CD14-positive monocyte (primary cell): ENCODE results near the gene RALGDS. TPM values are rescaled to one million over a fixed set of nuclear protein-coding genes. Genes with fewer than 3 reads are reported as not detected.
A peak's percentile ranks its signal among the peaks of the same experiment; 100 is the strongest.

Experiments used
- DNase-seq, 3 donors: peaks; one replicate each; pipeline ENCODE4 v3.0.0-alpha.2; 2011 to 2022
- H2AFZ ChIP-seq: 2 replicates; pipeline ENCODE4 v1.6.0; 2012; ENCODE audit warnings: mild to moderate bottlenecking, low read depth, low read length, inconsistent platforms; ENCODE audit not compliant: insufficient read depth, poor library complexity, severe bottlenecking
- H3K27ac ChIP-seq, 2 donors: 1 replicate in 1 of 2; 2 replicates in 1 of 2; pipeline ENCODE4 v1.5.1; 2012 to 2013; ENCODE audit warnings: low read length in 2 of 2, control low read depth in 1 of 2, inconsistent platforms in 1 of 2, low read depth in 1 of 2, mild to moderate bottlenecking in 1 of 2
- H3K27me3 ChIP-seq, 2 donors: one replicate each; pipeline versions ENCODE4 v1.6.0 to v1.6.1; 2011 to 2013; ENCODE audit warnings: low read length in 2 of 2; ENCODE audit not compliant: control insufficient read depth in 2 of 2, insufficient read depth in 2 of 2
- H3K36me3 ChIP-seq, 2 donors: replicated peaks in 1 of 2; 1 replicate in 1 of 2; 2 replicates in 1 of 2; pipeline versions ENCODE4 v1.5.1 to v1.6.1; 2012 to 2013; ENCODE audit warnings: low read length in 2 of 2, control low read depth in 1 of 2, inconsistent platforms in 1 of 2, mild to moderate bottlenecking in 1 of 2; ENCODE audit not compliant: insufficient read depth in 2 of 2, control insufficient read depth in 1 of 2
- H3K4me1 ChIP-seq, 2 donors: 1 replicate in 1 of 2; 2 replicates in 1 of 2; pipeline versions ENCODE4 v1.5.1 to v1.6.1; 2012 to 2013; ENCODE audit warnings: low read length in 2 of 2, control low read depth in 1 of 2, inconsistent platforms in 1 of 2, mild to moderate bottlenecking in 1 of 2, moderate library complexity in 1 of 2; ENCODE audit not compliant: insufficient read depth in 2 of 2, control insufficient read depth in 1 of 2
- H3K4me2 ChIP-seq: replicated peaks from 2 replicates; pipeline ENCODE3; 2012; ENCODE audit warnings: low read length, moderate library complexity, mild to moderate bottlenecking; ENCODE audit not compliant: poor library complexity, severe bottlenecking; ENCODE audit errors: extremely low read depth
- H3K4me3 ChIP-seq, 3 experiments: fragments of 200-600 bp in 1 of 3; sonication (generic) in 1 of 3; replicated peaks in 1 of 3; 1 replicate in 2 of 3; 2 replicates in 1 of 3; pipeline ENCODE4 v1.5.1; 2011 to 2013; ENCODE audit warnings: low read length in 3 of 3, mild to moderate bottlenecking in 3 of 3, control low read depth in 2 of 3, low read depth in 2 of 3, inconsistent platforms in 1 of 3, moderate library complexity in 1 of 3
- H3K79me2 ChIP-seq: 2 replicates; pipeline ENCODE4 v1.6.0; 2012; ENCODE audit warnings: mild to moderate bottlenecking, control low read depth, inconsistent platforms, low read length, moderate library complexity; ENCODE audit not compliant: insufficient read depth
- H3K9ac ChIP-seq: 2 replicates; pipeline ENCODE4 v1.6.0; 2017; ENCODE audit warnings: low read length, mild to moderate bottlenecking; ENCODE audit not compliant: insufficient read depth, poor library complexity, severe bottlenecking
- H3K9me3 ChIP-seq, 2 donors: replicated peaks in 1 of 2; 1 replicate in 1 of 2; 2 replicates in 1 of 2; pipeline versions ENCODE4 v1.5.1 to v1.6.1; 2012 to 2013; ENCODE audit warnings: low read length in 2 of 2, control low read depth in 1 of 2; ENCODE audit not compliant: control insufficient read depth in 1 of 2, insufficient read depth in 1 of 2
- H4K20me1 ChIP-seq: 2 replicates; pipeline ENCODE4 v1.6.0; 2012; ENCODE audit warnings: mild to moderate bottlenecking, low read length, control low read depth, moderate library complexity; ENCODE audit not compliant: insufficient read depth
- H3K27ac Mint-ChIP-seq, 7 donors: one replicate each; pipeline ENCODE4 v1.8.0; 2020; ENCODE audit warnings: mild to moderate bottlenecking in 7 of 7, mixed read lengths in 7 of 7, moderate library complexity in 6 of 7, inconsistent platforms in 2 of 7
- H3K27me3 Mint-ChIP-seq, 3 donors: one replicate each; pipeline ENCODE4 v1.8.0; 2021 to 2022; ENCODE audit warnings: low read depth in 3 of 3, mild to moderate bottlenecking in 3 of 3, mixed read lengths in 3 of 3, moderate library complexity in 3 of 3, inconsistent platforms in 1 of 3
- H3K36me3 Mint-ChIP-seq, 2 donors: one replicate each; pipeline ENCODE4 v1.8.0; 2020; ENCODE audit warnings: mixed read lengths in 2 of 2, inconsistent platforms in 1 of 2, mild to moderate bottlenecking in 1 of 2
- H3K4me1 Mint-ChIP-seq: one replicate; pipeline ENCODE4 v1.8.0; 2020; ENCODE audit warnings: mild to moderate bottlenecking, mixed read lengths
- H3K4me3 Mint-ChIP-seq, 2 donors: one replicate each; pipeline ENCODE4 v1.8.0; 2020; ENCODE audit warnings: mild to moderate bottlenecking in 2 of 2, mixed read lengths in 2 of 2, moderate library complexity in 1 of 2
- H3K9me3 Mint-ChIP-seq, 7 donors: one replicate each; pipeline ENCODE4 v1.8.0; 2020 to 2022; ENCODE audit warnings: mixed read lengths in 7 of 7, mild to moderate bottlenecking in 6 of 7, moderate library complexity in 6 of 7, inconsistent platforms in 2 of 7
- WGBS: methylation state at CpG from one replicate; pipeline ENCODE4 v1.1.5; 2013; ENCODE audit warnings: missing lambda C conversion rate; ENCODE audit not compliant: insufficient coverage; 5-methylcytosine and 5-hydroxymethylcytosine counted together
- intact Hi-C, 2 donors: fragments of 100-400 bp; cut with micrococcal nuclease; formaldehyde crosslinking; loops; one replicate each; pipeline versions ENCODE4 v1.15.0 to v1.15.1; 2023
- polyA plus RNA-seq, 3 donors: library from polyadenylated mRNA; depleted of rRNA in 1 of 3; unstranded in 2 of 3; stranded (reverse) in 1 of 3; fragments of 300-500 nt in 2 of 3; fragments of >200 nt in 1 of 3; fragmentation: Illumina TruSeq in 2 of 3; gene quantifications; 1 replicate in 2 of 3; 2 replicates in 1 of 3; pipeline ENCODE4 v1.2.3, GENCODE V29; 2012 to 2021
- small RNA-seq: library from RNA; depleted of rRNA; stranded (forward); fragments of <200 nt; gene quantifications from one replicate; pipeline ENCODE3, GENCODE V24; 2012; ENCODE audit warnings: low read depth; ENCODE audit not compliant: insufficient read length
- TF ChIP-seq, protein P1 (sequence below): fragments of 200-600 bp; IDR thresholded peaks from one replicate; pipeline ENCODE4 v1.8.0; 2022; ENCODE audit warnings: antibody characterized with exemption, mild to moderate bottlenecking

RALGDS gene
- polyA plus RNA-seq, 3 donors, result 3.5 to 63.8 (median 4.2) TPM

DNA sequence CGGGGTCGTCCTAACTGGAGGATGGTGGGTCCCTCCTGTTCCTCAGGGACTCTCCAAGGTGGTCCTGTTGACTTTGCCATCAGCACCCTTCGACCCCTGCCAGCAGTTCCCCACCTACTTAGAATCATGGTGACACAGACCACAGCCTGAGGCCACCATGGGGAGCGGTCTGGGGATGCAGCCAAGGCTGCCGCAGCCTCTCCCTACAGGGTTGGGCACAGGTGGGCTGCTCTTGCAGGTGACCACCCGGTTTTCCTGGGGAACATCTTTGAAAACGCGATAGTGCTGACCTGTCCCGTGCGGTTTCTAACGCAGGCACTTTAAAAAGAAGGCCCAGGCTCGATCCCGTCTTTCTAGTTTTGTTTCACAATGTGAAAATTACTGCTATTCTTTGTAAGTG is 72.0 kb downstream of the RALGDS start:
- Histone ChIP-seq H2AFZ (no peak overlapping the region), H3K4me1 (no peaks in the 10 kb centered on the region), H3K9me3 (no peaks in the 10 kb centered on the region), H3K79me2 (no peaks in the 10 kb centered on the region), H3K27ac (no peak overlapping the region), H4K20me1 (no peaks in the 10 kb centered on the region), H3K36me3 (peaks cover 87 to 96% of the 10 kb centered on the region in 2 donors), H3K9ac (no peak overlapping the region), H3K27me3 (no peaks in the 10 kb centered on the region), H3K4me2 (no peak overlapping the region), H3K4me3 (no peak overlapping the region)
- peaks cover 71 to 93% of the 10 kb centered on the region in 2 donors for H3K36me3 Mint-ChIP-seq
- DNase-seq, result no peak
- intact Hi-C loops, result no loop called here
- H3K4me1 Mint-ChIP-seq, result no peaks in the 10 kb centered on the region
- 91% methylated on average over 11 of the region's 13 CpGs for WGBS
- no peaks in the 10 kb centered on the region for H3K9me3 Mint-ChIP-seq
- TF ChIP-seq, protein P1, sequence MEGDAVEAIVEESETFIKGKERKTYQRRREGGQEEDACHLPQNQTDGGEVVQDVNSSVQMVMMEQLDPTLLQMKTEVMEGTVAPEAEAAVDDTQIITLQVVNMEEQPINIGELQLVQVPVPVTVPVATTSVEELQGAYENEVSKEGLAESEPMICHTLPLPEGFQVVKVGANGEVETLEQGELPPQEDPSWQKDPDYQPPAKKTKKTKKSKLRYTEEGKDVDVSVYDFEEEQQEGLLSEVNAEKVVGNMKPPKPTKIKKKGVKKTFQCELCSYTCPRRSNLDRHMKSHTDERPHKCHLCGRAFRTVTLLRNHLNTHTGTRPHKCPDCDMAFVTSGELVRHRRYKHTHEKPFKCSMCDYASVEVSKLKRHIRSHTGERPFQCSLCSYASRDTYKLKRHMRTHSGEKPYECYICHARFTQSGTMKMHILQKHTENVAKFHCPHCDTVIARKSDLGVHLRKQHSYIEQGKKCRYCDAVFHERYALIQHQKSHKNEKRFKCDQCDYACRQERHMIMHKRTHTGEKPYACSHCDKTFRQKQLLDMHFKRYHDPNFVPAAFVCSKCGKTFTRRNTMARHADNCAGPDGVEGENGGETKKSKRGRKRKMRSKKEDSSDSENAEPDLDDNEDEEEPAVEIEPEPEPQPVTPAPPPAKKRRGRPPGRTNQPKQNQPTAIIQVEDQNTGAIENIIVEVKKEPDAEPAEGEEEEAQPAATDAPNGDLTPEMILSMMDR, result no peak
- H3K27ac Mint-ChIP-seq, result no peak overlapping the region
- H3K27me3 Mint-ChIP-seq, result no peaks in the 10 kb centered on the region
- no peak overlapping the region for H3K4me3 Mint-ChIP-seq

DNA sequence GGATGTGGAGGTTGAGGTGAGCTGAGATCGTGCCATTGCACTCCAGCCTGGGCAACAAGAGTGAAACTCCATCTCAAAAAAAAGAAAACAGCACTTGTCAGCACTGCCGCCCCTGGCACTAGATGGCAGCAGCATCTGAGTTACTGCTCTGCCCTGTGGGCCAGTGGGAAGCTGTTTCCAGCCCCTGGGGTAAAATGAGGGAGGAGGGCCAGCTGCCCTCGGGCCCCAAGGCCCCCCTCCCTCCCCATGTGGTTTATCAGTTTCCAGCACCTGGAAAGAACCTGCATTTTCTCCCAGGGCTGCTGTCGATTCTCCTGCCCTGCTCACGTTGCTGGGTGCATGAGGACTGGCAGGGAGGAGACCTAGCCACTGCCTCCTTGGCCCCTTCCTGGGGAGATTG is 72.4 kb downstream of the RALGDS start:
- WGBS, result 44% methylated on average over 3 of the region's 5 CpGs
- peaks cover 71 to 93% of the 10 kb centered on the region in 2 donors for H3K36me3 Mint-ChIP-seq
- DNase-seq, result no peak

More for the DNA sequence above, 72.4 kb downstream of the RALGDS start:
- Histone ChIP-seq H3K27ac (no peak overlapping the region), H3K79me2 (no peaks in the 10 kb centered on the region), H4K20me1 (no peaks in the 10 kb centered on the region), H3K4me2 (no peak overlapping the region), H3K9me3 (no peaks in the 10 kb centered on the region), H3K4me3 (no peak overlapping the region), H3K36me3 (peaks cover 86 to 96% of the 10 kb centered on the region in 2 donors), H2AFZ (no peak overlapping the region), H3K4me1 (no peaks in the 10 kb centered on the region), H3K27me3 (no peaks in the 10 kb centered on the region), H3K9ac (no peak overlapping the region)
- Mint-ChIP-seq H3K9me3 (no peaks in the 10 kb centered on the region), H3K27ac (no peak overlapping the region), H3K4me1 (no peaks in the 10 kb centered on the region), H3K27me3 (no peaks in the 10 kb centered on the region), H3K4me3 (no peak overlapping the region)
- TF ChIP-seq, protein P1, result peak; percentile 19
- intact Hi-C loops, result no loop called here

Small RNA genes lying within 50 kb of the gene (small RNA-seq; reads per million reads assigned to genes)
- 2.4 reads per million, percentile 7 among the genes with 10 or more reads in this experiment for gene MIR6877

Other genes with a start within 250 kb of the RALGDS start
- under 1 TPM in 1 of 3 donors, not detected in 2; 0.08 TPM for gene AK8, start 243.0 kb downstream of the RALGDS start, polyA plus RNA-seq
- under 1 TPM; 0.28 to 0.95 (median 0.57) TPM for gene SPACA9, start 242.3 kb downstream of the RALGDS start, polyA plus RNA-seq
- 10 to 100 TPM in 1 of 3 donors, 1 to 10 TPM in 2; 3.3 to 43.0 (median 5.8) TPM for gene TSC1, start 176.6 kb downstream of the RALGDS start, polyA plus RNA-seq
- gene GFI1B, start 142.5 kb downstream of the RALGDS start, polyA plus RNA-seq, result under 1 TPM; 0.06 to 0.39 (median 0.21) TPM
- gene GTF3C5, start 90.2 kb downstream of the RALGDS start, polyA plus RNA-seq, result 10 to 100 TPM; 21.3 to 75.6 (median 24.4) TPM
- gene CEL, start 59.3 kb downstream of the RALGDS start, polyA plus RNA-seq, result under 1 TPM in 1 of 3 donors, not detected in 2; 0.24 TPM
- gene GBGT1, start 42.7 kb upstream of the RALGDS start, polyA plus RNA-seq, result 10 to 100 TPM in 1 of 3 donors, 1 to 10 TPM in 2; 7.1 to 40.1 (median 8.0) TPM
- not detected for gene OBP2B, start 88.0 kb upstream of the RALGDS start, polyA plus RNA-seq
- 1 to 10 TPM in 1 of 3 donors, under 1 TPM in 1, not detected in 1; 0.50 to 2.1 TPM for gene ABO, start 154.0 kb upstream of the RALGDS start, polyA plus RNA-seq
- 10 to 100 TPM in 1 of 3 donors, 1 to 10 TPM in 1, under 1 TPM in 1; 0.75 to 12.9 (median 2.9) TPM for gene SURF6, start 214.9 kb upstream of the RALGDS start, polyA plus RNA-seq
- 10 to 100 TPM in 1 of 3 donors, 1 to 10 TPM in 2; 6.8 to 27.7 (median 9.6) TPM for gene MED22, start 226.9 kb upstream of the RALGDS start, polyA plus RNA-seq
- gene RPL7A, start 227.0 kb upstream of the RALGDS start, polyA plus RNA-seq, result 1,000 to 10,000 TPM in 1 of 3 donors, 100 to 1,000 TPM in 2; 390 to 2,322 (median 437) TPM
- 100 to 1,000 TPM in 1 of 3 donors, 10 to 100 TPM in 2; 60.5 to 140 (median 98.4) TPM for gene SURF1, start 235.2 kb upstream of the RALGDS start, polyA plus RNA-seq
- gene SURF2, start 235.3 kb upstream of the RALGDS start, polyA plus RNA-seq, result 10 to 100 TPM; 17.5 to 24.7 (median 17.6) TPM